ENCODE measurements around the gene C3.
"Not testable (repeated sequence)": the region's sequence is repeated elsewhere in the genome, so short reads cannot be mapped to it uniquely, and the experiment has no call there.

C3 gene

GRCh38 chr19:6671960-6672359 is 48.5 kb downstream of the C3 start:
- Histone ChIP-seq H3K27ac (ENCODE audit: insufficient read depth, low read length, poor library complexity, severe bottlenecking) (no peak overlapping the region), H3K4me1 (ENCODE audit: control insufficient read depth, insufficient read depth, low read length, poor library complexity, severe bottlenecking) (peaks cover 28% of the 10 kb centered on the region), H3K4me3 (ENCODE audit: insufficient read depth, low read depth, low read length, poor library complexity, severe bottlenecking) (no peak overlapping the region), H3K9me3 (ENCODE audit: control insufficient read depth, low read length) (no peaks in the 10 kb centered on the region), H3K36me3 (ENCODE audit: control insufficient read depth, insufficient read depth, low read length) (no peaks in the 10 kb centered on the region), H3K27me3 (replicated peaks; ENCODE audit: control insufficient read depth, insufficient read depth, low read length, poor library complexity, severe bottlenecking) (no peaks in the 10 kb centered on the region)
- no peak for DNase-seq

- H3K27ac ChIP-seq (ENCODE audit: insufficient read depth, low read length, poor library complexity, severe bottlenecking) = peak overlapping the region; percentile 69
- H3K9me3 ChIP-seq (ENCODE audit: control insufficient read depth, low read length) = no peaks in the 10 kb centered on the region
- peaks cover 16% of the 10 kb centered on the region for H3K4me1 ChIP-seq (ENCODE audit: control insufficient read depth, insufficient read depth, low read length, poor library complexity, severe bottlenecking)
- peak in 2 of 3 donors; percentile 17 to 21 for DNase-seq
- peaks cover 10% of the 10 kb centered on the region for H3K36me3 ChIP-seq (ENCODE audit: control insufficient read depth, insufficient read depth, low read length)
- peak overlapping the region; percentile 64 for H3K4me3 ChIP-seq (ENCODE audit: insufficient read depth, low read depth, low read length, poor library complexity, severe bottlenecking)
- no peaks in the 10 kb centered on the region for H3K27me3 ChIP-seq (replicated peaks; ENCODE audit: control insufficient read depth, insufficient read depth, low read length, poor library complexity, severe bottlenecking)
Measured at GRCh38 chr19:6668691-6669090, 51.8 kb downstream of the C3 start.

GRCh38 chr19:6667114-6667627 is 53.3 kb downstream of the C3 start:
- H3K9me3 ChIP-seq (ENCODE audit: control insufficient read depth, low read length) = no peaks in the 10 kb centered on the region
- peaks cover 16% of the 10 kb centered on the region for H3K4me1 ChIP-seq (ENCODE audit: control insufficient read depth, insufficient read depth, low read length, poor library complexity, severe bottlenecking)
- no peaks in the 10 kb centered on the region for H3K27me3 ChIP-seq (replicated peaks; ENCODE audit: control insufficient read depth, insufficient read depth, low read length, poor library complexity, severe bottlenecking)
- peak overlapping the region; percentile 69 for H3K27ac ChIP-seq (ENCODE audit: insufficient read depth, low read length, poor library complexity, severe bottlenecking)
- DNase-seq = peak in 1 of 3 donors; percentile 31
- peaks cover 10% of the 10 kb centered on the region for H3K36me3 ChIP-seq (ENCODE audit: control insufficient read depth, insufficient read depth, low read length)
- no peak overlapping the region for H3K4me3 ChIP-seq (ENCODE audit: insufficient read depth, low read depth, low read length, poor library complexity, severe bottlenecking)

GRCh38 chr19:6664916-6665315 is 55.5 kb downstream of the C3 start:
- Histone ChIP-seq H3K27ac (ENCODE audit: insufficient read depth, low read length, poor library complexity, severe bottlenecking) (no peak overlapping the region), H3K27me3 (replicated peaks; ENCODE audit: control insufficient read depth, insufficient read depth, low read length, poor library complexity, severe bottlenecking) (no peaks in the 10 kb centered on the region), H3K4me3 (ENCODE audit: insufficient read depth, low read depth, low read length, poor library complexity, severe bottlenecking) (no peak overlapping the region), H3K36me3 (ENCODE audit: control insufficient read depth, insufficient read depth, low read length) (peaks cover 10% of the 10 kb centered on the region), H3K4me1 (ENCODE audit: control insufficient read depth, insufficient read depth, low read length, poor library complexity, severe bottlenecking) (peaks cover 20% of the 10 kb centered on the region), H3K9me3 (ENCODE audit: control insufficient read depth, low read length) (no peaks in the 10 kb centered on the region)
- no peak for DNase-seq

DNA sequence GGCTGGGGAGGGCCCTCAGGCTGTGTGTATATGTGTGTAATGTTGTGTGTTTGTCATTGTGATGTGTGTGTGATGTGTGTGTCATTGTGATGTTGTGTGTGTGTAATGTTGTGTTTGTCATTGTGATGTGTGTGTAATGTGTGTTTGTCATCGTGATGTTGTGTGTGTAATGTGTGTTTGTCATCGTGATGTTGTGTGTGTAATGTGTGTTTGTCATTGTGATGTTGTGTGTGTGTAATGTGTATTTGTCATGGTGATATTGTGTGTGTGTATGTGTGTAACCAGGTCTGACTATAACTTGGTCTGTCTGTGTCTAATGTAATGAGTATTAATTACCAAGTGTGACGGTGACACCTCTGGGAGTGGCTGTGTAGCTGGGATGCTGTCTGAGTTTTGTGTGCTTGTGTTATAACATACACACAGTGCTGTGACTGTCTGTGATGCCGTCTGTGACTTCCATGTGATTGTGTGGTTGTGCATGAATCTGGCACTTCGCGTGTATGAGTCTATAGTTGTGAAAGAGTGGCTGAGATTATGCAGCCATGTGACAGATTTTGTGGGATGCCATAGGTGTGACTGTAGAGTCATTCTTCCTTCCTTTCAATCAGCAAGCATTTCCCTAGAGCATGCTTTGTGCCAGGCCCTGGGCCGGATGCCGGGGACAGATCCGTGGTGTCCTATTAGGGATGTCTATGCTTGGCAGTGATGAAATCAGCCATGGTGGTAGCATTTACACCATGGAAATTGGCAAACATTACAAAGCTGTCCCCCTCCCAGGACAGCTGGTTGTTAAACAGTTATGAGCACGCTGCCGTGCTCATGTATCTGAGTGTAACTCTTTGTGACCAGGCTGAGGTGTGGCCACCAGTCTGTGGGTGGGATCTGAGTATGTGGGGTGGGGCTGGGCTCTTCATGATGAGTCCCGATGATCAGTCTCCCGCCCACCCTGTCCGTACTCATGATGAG is 56.9 kb downstream of the C3 start:
- Histone ChIP-seq H3K4me1 (ENCODE audit: control insufficient read depth, insufficient read depth, low read length, poor library complexity, severe bottlenecking) (peaks cover 12% of the 10 kb centered on the region), H3K27ac (ENCODE audit: insufficient read depth, low read length, poor library complexity, severe bottlenecking) (peak overlapping the region; percentile 50), H3K9me3 (ENCODE audit: control insufficient read depth, low read length) (no peaks in the 10 kb centered on the region), H3K4me3 (ENCODE audit: insufficient read depth, low read depth, low read length, poor library complexity, severe bottlenecking) (no peak overlapping the region), H3K27me3 (replicated peaks; ENCODE audit: control insufficient read depth, insufficient read depth, low read length, poor library complexity, severe bottlenecking) (no peaks in the 10 kb centered on the region), H3K36me3 (ENCODE audit: control insufficient read depth, insufficient read depth, low read length) (peaks cover 10% of the 10 kb centered on the region)
- DNase-seq = peak in 2 of 3 donors; percentile 35 to 60

DNA sequence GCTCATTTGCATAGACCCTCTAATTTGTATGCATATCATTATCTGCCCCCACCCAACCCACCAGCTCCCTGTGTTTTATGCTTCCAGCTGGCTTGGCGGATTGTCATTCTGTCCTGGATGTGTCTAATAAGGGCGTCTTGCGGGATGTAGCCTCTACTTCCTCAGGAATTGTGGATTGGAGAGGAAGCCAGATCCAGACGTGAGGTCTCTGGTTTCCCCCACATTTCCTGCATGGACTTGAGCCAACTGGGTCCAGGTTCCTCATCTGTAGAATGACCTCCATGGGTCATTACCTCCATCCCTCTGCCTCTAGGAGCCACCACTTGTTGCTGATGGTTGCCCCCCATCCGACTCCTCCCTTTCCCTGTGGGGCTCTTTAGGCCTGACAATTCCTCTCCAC is 57.7 kb downstream of the C3 start:
- Histone ChIP-seq H3K4me3 (ENCODE audit: insufficient read depth, low read depth, low read length, poor library complexity, severe bottlenecking) (no peak overlapping the region), H3K9me3 (ENCODE audit: control insufficient read depth, low read length) (no peaks in the 10 kb centered on the region), H3K27ac (ENCODE audit: insufficient read depth, low read length, poor library complexity, severe bottlenecking) (peak overlapping the region; percentile 50), H3K36me3 (ENCODE audit: control insufficient read depth, insufficient read depth, low read length) (peaks cover 10% of the 10 kb centered on the region), H3K27me3 (replicated peaks; ENCODE audit: control insufficient read depth, insufficient read depth, low read length, poor library complexity, severe bottlenecking) (no peaks in the 10 kb centered on the region), H3K4me1 (ENCODE audit: control insufficient read depth, insufficient read depth, low read length, poor library complexity, severe bottlenecking) (peaks cover 7% of the 10 kb centered on the region)
- no peak for DNase-seq

- H3K27me3 ChIP-seq (replicated peaks; ENCODE audit: control insufficient read depth, insufficient read depth, low read length, poor library complexity, severe bottlenecking) = not testable (repeated sequence)
Measured at GRCh38 chr19:6661509-6662244, 58.8 kb downstream of the C3 start.

DNA sequence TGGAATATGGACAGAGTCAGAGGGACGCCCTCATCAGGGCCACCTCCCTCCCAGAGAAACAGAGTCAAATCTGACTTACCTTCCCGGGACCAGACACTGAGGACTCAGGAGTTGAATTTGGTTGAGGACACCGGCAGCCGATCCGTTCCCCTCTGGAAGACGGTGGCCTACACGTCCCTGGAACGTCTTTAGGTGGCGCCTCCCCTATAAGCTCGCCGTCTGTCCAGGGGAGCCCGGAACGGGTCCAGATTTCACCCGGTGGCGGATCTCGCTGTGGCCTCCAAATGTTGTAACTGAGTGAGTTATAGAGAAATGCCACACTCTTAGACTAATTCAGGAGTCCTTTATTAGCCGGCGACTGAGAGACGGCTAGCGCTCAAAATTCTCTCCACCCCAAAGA is 59.5 kb downstream of the C3 start:
- peaks cover 4% of the 10 kb centered on the region for H3K36me3 ChIP-seq (ENCODE audit: control insufficient read depth, insufficient read depth, low read length)
- DNase-seq = no peak
- no peak overlapping the region for H3K4me3 ChIP-seq (ENCODE audit: insufficient read depth, low read depth, low read length, poor library complexity, severe bottlenecking)
- peaks cover 7% of the 10 kb centered on the region for H3K4me1 ChIP-seq (ENCODE audit: control insufficient read depth, insufficient read depth, low read length, poor library complexity, severe bottlenecking)
- H3K9me3 ChIP-seq (ENCODE audit: control insufficient read depth, low read length) = no peaks in the 10 kb centered on the region
- H3K27ac ChIP-seq (ENCODE audit: insufficient read depth, low read length, poor library complexity, severe bottlenecking) = peak overlapping the region; percentile 16
- H3K27me3 ChIP-seq (replicated peaks; ENCODE audit: control insufficient read depth, insufficient read depth, low read length, poor library complexity, severe bottlenecking) = no peaks in the 10 kb centered on the region

More at GRCh38 chr19:6661509-6662244, 58.8 kb downstream of the C3 start:
- not testable (repeated sequence) for H3K36me3 ChIP-seq (ENCODE audit: control insufficient read depth, insufficient read depth, low read length); H3K9me3 ChIP-seq (ENCODE audit: control insufficient read depth, low read length); H3K4me3 ChIP-seq (ENCODE audit: insufficient read depth, low read depth, low read length, poor library complexity, severe bottlenecking); H3K4me1 ChIP-seq (ENCODE audit: control insufficient read depth, insufficient read depth, low read length, poor library complexity, severe bottlenecking)
- peak overlapping the region; percentile 50 for H3K27ac ChIP-seq (ENCODE audit: insufficient read depth, low read length, poor library complexity, severe bottlenecking)
- peak; percentile 51 to 56 (median 53) for DNase-seq

DNA sequence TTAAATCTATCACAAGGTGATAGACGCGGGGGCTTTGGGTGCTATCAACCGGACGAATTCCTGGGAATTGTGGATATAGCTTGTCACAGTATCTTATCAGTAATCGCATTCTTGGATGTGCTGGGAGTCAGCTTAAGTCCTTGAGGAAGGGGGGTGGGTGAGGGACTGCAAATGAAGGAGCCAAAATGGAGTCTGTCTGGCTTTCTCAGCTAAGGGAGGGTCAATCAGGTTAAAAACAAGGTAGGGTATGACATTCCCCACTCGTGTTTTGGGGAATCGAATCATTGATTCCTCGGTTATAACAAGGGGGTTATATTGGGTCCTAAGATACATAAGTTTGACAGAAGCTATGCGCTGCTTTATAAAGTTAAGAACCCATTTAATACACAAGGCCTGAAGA is 64.1 kb downstream of the C3 start:
- not testable (repeated sequence) for H3K27ac ChIP-seq (ENCODE audit: insufficient read depth, low read length, poor library complexity, severe bottlenecking); H3K27me3 ChIP-seq (replicated peaks; ENCODE audit: control insufficient read depth, insufficient read depth, low read length, poor library complexity, severe bottlenecking); H3K9me3 ChIP-seq (ENCODE audit: control insufficient read depth, low read length); H3K36me3 ChIP-seq (ENCODE audit: control insufficient read depth, insufficient read depth, low read length); DNase-seq; H3K4me3 ChIP-seq (ENCODE audit: insufficient read depth, low read depth, low read length, poor library complexity, severe bottlenecking)
- peaks cover 33% of the 10 kb centered on the region for H3K4me1 ChIP-seq (ENCODE audit: control insufficient read depth, insufficient read depth, low read length, poor library complexity, severe bottlenecking)

All from effector memory CD4-positive, alpha-beta T cell (primary cell).